ENCODE measurements around the gene CERK. TPM values are rescaled to one million over a fixed set of nuclear protein-coding genes. Genes with fewer than 3 reads are reported as not detected.

The CERK gene
- total RNA-seq, 1 donor from 2014 or later: 46.3 TPM

- DNase-seq (ENCODE audit: low read depth): no peak
- no peaks in the 10 kb centered on the region for H3K36me3 ChIP-seq (ENCODE audit: control insufficient read depth, insufficient read depth, low read length)
- no peaks in the 10 kb centered on the region for H3K27me3 ChIP-seq (ENCODE audit: control insufficient read depth, insufficient read depth, low read length)
- no peak overlapping the region for H3K4me3 ChIP-seq (ENCODE audit: low read depth, low read length)
- TF ChIP-seq CTCF (IDR thresholded peaks at IDR 0.05; ENCODE audit: insufficient read depth, low read length, poor library complexity, severe bottlenecking): no peak
Observed at GRCh38 chr22:46779023-46779422, 41.0 kb upstream of the CERK start.

GRCh38 chr22:46777609-46777970 is 39.5 kb upstream of the CERK start:
- Histone ChIP-seq H3K4me3 (ENCODE audit: low read depth, low read length) (no peak overlapping the region), H3K36me3 (ENCODE audit: control insufficient read depth, insufficient read depth, low read length) (no peaks in the 10 kb centered on the region), H3K27me3 (ENCODE audit: control insufficient read depth, insufficient read depth, low read length) (no peaks in the 10 kb centered on the region)
- DNase-seq (ENCODE audit: low read depth): no peak
- TF ChIP-seq CTCF (IDR thresholded peaks at IDR 0.05; ENCODE audit: insufficient read depth, low read length, poor library complexity, severe bottlenecking): no peak

- H3K27me3 ChIP-seq (ENCODE audit: control insufficient read depth, insufficient read depth, low read length): no peaks in the 10 kb centered on the region
- no peaks in the 10 kb centered on the region for H3K36me3 ChIP-seq (ENCODE audit: control insufficient read depth, insufficient read depth, low read length)
- no peak for DNase-seq (ENCODE audit: low read depth)
- no peak overlapping the region for H3K4me3 ChIP-seq (ENCODE audit: low read depth, low read length)
- no peak for TF ChIP-seq CTCF (IDR thresholded peaks at IDR 0.05; ENCODE audit: insufficient read depth, low read length, poor library complexity, severe bottlenecking)
Observed at GRCh38 chr22:46776876-46777608, 39.0 kb upstream of the CERK start.

- H3K36me3 ChIP-seq (ENCODE audit: control insufficient read depth, insufficient read depth, low read length): no peaks in the 10 kb centered on the region
- no peak overlapping the region for H3K4me3 ChIP-seq (ENCODE audit: low read depth, low read length)
- DNase-seq (ENCODE audit: low read depth): no peak
- H3K27me3 ChIP-seq (ENCODE audit: control insufficient read depth, insufficient read depth, low read length): no peaks in the 10 kb centered on the region
- TF ChIP-seq CTCF (IDR thresholded peaks at IDR 0.05; ENCODE audit: insufficient read depth, low read length, poor library complexity, severe bottlenecking): no peak
Observed at GRCh38 chr22:46775850-46776826, 38.1 kb upstream of the CERK start.

DNA sequence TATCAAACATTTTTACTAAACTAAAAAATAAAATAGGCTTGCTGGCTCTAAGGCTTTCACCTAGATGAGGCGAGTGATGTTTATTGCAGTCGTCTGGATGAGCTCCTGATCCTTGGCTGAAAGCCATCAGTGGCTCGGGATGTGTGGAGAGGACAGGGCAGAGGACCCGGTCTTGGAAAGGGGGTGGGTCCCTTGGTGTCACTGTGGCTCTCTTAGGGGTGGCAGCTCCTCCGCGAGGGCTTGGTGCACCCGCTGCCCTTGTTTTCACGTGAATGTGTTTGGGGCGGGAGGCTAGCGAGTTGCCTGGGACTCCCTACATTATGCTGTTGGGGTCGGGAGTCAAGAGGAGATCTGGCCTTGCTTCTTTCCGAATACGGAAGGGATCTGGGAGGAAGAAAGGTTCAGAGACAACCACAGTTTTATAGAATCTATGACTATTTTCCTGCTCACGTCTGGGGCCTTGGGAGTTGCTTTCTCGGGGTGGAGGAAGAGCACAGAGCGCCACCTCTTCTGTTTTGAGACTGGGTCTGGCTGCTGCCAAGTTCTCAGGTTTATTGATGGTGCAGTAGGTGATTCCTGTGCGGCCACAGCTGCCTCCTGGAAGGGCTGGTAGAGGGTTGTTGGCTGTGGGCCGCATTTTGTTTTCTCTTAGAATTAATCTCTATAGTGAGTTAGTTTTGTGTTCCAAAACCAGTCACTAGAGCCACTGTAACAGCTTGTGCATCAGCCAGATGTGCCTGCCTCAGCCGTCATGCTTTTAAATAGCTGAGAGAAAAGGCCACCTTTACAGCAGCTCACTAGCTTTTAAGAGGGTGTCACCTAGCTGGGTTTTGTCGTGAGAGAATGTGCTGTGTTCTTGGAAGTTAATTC is 37.2 kb upstream of the CERK start:
- Histone ChIP-seq H3K27me3 (ENCODE audit: control insufficient read depth, insufficient read depth, low read length) (no peaks in the 10 kb centered on the region), H3K36me3 (ENCODE audit: control insufficient read depth, insufficient read depth, low read length) (no peaks in the 10 kb centered on the region), H3K4me3 (ENCODE audit: low read depth, low read length) (no peak overlapping the region)
- TF ChIP-seq CTCF (IDR thresholded peaks at IDR 0.05; ENCODE audit: insufficient read depth, low read length, poor library complexity, severe bottlenecking): no peak
- DNase-seq (ENCODE audit: low read depth): no peak

Data from kidney epithelial cell (primary cell).